GM18520 (cell line): ENCODE measurements around the gene ZNF804B.
A peak's percentile ranks its signal among the peaks of the same experiment; 100 is the strongest.

Source experiments
- ATAC-seq: cut with Tn5 transposase; IDR thresholded peaks from one replicate; pipeline ENCODE4 v1.9.1; 2021; ENCODE audit not compliant: unreplicated experiment

ZNF804B gene

DNA sequence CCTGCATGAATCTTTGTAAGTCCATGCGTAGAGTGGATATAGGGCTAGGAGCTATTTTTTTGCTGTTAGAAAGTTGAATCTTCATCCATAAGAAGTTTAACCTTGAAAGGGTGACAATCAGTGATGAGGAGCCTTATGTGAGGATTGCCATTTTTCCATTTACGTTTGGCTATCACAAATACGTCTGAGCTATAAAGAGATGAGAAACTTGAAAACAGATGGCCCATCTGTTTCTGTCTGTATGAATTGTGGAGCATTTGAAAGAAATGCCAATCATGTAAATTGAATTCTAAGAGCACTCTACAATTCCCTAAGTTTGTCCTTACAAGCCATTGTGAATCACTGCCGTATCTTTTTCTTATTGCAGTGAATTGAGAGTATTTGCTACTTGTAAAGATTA is 205.9 kb downstream of the ZNF804B start:
- no peak for ATAC-seq

DNA sequence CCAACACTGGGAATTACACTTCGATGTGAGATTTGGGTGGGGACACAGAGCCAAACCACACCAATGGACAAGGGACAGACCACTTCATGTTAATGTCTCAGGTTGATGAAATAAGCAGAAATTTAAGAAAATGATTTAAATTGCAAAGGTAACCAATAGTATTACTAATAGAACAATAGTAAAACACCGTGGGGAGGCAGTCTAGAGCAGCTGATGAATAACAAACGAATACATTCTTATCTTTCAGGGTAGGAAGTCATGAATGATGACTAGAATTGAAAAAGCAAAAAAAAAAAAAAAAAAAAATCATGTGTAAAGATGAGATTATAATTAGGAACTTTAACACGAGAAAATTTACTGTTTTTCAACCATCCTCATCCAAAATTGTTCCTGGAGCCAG is 207.9 kb downstream of the ZNF804B start:
- ATAC-seq = no peak

DNA sequence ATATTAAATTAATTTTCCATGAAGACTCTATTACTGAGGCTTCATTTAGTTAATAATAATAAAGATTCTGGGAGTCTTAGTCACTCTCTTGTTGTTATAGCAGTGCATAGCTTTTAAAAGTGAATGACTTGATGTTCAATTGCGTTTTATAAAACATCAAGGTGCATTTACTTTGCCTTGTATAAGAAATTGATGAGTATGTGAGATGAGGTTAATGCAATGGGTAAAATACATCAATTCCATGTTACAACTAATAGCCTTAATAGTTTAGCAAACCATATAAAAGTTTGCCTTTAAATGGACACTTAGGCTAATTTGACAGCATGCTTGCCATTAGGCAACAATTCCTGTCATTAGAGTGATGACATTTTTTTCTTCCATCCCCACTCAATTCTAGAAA is 209.7 kb downstream of the ZNF804B start:
- no peak for ATAC-seq

DNA sequence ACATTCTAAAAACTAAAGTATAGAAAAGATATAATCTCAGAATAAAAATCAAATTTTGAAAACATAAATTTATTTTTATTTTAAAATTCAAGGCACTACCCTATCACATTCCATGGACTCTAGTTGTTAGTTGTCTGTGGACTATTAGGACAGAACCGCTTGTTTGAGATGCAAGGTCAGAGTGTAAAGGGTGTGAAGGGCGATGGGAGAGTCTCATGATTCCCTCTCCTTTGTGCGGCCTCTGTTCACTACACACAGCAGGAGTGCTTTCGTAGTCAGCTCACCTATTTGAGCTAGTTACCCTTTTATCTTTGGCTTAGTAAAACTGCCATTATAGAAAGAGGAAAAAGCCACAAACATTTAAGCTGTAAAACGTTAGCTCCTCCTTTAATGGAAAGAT is 225.8 kb downstream of the ZNF804B start:
- ATAC-seq = no peak

DNA sequence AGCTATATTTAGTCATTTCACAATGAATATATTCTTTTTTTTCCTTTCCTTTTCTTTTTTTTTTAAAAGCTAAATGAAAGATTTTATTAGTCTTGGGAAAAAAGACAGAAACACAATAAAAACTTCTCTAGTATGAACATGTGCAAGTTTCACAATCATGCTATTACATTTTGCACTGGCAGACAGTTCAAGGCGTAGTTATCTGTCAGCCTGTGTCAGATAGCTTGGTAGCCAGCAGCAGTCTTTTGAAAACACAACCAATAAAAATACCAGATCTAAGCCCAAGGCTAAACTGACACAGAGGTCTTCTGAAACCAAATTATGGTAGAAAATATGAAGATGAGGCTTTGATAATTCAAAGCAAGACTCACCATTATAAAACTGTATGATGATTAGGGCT is 241.8 kb downstream of the ZNF804B start:
- ATAC-seq = no peak

DNA sequence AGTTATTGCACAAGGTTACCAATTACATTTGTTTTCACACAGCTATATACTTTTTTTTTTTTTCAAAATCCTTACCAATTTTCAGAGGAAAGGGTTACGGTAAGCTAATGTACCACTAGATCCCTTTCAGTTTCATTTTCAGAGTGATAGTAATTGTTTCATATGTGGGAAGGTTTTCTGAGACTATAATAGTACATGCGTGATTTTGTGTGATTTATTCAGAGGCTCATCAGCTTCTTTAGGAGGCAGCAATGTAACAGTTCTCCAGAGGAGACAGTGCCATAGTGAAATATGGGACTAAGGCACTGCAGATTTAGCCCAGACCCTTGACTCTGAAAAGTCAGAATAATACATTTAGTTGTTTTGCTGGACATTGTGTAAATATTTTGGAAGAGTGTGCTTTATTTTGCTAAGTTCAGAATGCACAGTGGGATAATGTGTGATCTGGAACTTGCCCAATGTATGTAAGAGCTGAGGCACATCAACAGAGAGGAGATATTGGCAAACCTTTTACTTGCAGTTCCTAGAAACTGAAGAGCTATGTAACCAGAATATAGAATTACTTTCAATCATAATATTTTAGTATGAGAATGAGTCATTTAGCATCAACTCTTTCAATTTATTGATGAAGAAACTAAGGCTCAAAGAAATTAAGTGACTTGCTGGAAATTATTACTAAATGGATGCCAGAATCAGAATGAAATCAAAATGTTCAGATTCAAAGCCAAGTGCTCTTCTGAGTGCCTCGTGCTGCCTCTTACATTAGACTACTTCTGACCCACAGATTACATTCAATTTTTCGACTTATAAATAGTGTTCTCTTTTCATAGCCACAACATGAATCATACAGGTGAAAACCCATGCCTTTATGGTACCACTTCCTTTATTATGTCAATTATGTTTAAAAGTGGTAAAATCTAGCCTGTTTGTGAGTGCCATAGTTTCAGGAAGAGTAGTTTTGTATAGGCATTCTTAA is 243.8 kb downstream of the ZNF804B start:
- peak; percentile 77 for ATAC-seq

DNA sequence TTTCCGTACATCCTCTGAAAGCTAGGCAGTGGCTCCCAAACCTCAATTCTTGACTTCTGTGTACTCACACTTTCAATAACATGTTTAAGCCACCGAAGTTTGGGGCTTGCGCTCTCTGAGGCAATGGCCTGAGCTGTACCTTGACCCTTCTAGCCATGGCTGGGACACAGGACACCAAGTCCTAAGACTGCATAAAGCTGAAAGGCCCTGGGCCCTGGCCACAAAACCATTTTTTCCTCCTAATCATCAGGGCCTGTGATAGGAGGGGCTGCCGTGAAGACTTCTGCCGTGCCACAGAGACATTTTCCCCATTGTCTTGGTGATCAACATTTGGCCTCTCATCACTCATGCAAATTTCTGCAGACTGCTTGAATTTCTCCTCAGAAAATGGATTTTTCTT is 252.5 kb downstream of the ZNF804B start:
- ATAC-seq = no peak

DNA sequence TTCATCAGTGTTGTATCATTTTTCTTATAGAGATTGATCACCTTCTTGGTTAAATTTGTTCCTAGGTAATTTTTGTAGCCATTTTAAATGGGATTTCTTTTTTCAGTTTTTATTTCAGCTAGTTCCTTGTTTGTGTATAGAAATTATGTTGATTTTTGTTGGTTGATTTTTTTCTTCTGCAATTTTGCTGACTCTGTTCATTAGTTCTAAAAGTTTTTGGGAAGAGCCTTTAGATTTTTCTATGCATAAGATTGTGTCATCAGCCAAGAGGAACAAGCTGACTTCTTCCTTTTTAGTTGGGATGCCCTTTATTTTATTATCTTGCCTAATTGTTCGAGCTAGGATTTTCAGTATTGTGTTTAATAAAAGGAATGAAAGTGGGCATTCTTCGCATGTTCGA is 258.2 kb downstream of the ZNF804B start:
- no peak for ATAC-seq

DNA sequence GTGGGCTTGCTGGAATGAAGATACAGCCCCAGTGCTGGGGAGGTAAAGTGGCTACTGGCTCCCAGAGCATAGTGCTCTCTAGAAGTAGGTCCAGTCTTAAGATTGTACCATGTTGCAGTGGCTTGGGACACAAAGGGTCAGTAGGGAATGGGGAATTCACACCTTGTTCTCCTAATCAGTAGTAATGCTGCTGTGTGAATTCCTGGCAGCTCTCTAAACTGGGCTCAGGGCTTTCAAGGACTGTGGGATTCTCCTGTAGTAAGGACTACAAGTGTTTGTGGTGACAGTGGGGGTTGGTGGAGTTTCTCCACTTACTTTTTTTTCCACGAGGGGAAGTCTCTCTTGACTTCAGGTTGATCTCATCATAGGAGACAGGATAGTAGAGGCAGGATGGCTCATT is 262.2 kb downstream of the ZNF804B start:
- no peak for ATAC-seq

DNA sequence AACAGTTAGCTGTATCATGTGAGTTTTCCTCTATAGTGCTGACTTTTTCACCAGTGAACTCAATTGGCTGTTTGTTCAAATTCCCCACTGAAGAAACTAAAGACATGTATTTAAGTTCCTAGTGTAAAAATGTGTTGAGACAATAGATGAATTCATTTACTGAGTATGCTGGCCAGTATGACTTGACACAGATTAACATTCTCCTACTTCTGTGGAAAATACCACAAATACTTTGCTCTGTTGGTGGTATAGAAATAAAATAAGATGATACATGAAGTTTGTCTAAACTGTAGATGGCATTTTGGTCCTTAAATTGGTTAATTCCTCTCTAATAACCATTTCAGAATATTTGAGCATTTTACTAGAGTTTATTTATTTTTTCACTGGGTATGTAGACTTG is 263.7 kb downstream of the ZNF804B start:
- no peak for ATAC-seq

DNA sequence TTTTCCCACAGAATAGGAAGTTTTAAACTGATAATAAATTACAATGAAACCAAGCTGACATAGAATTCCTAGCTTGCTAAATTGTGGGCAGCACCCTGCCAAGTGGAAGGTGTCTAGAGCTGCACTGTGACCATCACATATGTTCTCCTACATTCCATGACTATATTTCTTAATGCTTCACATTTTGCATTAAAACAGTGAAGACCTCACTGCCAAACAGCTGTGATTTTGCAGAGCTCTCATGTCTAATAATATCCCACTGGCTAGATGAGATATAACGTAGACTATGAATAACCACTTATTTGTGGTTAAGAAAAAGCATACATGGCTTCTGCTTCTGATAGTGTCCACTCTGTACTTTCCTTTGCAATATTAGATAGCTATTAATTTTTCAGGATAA is 264.4 kb downstream of the ZNF804B start:
- no peak for ATAC-seq

DNA sequence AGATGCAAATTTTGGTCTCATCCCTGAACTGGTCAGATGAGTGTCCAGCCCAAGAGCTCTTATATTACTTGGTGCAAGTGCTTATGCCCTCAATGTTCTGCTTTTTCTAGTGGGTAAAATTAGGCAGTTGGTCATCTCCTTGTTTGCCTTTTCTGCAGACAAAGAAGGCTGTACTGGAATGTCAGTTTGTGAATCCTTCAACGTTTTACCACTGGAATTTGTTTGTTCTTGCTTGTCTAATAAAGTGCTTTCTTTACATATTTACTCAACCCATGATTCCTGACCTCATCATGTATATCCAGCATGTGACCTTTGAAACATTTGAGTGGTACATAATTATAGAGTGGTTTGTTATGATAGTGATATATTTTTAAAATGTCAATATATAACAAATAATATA is 268.3 kb downstream of the ZNF804B start:
- no peak for ATAC-seq

DNA sequence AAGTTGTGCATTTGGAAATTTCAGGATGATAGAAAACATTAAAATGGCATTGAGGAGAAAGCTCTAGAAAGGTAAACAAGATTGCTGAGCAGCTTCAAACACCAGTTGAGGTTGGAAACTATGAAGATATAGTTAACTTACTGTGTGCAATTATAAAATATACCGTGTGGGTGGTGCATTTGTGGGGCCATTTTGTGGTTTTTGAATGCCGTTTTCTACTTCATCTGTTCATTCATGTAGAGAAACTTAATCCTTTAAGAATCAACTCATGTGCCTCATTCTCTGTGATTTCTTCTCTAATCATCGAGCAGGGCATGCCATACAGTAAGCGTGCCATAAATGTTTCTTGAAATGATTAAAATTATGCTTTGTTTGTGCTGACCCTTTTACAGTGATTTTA is 268.8 kb downstream of the ZNF804B start:
- ATAC-seq = no peak

DNA sequence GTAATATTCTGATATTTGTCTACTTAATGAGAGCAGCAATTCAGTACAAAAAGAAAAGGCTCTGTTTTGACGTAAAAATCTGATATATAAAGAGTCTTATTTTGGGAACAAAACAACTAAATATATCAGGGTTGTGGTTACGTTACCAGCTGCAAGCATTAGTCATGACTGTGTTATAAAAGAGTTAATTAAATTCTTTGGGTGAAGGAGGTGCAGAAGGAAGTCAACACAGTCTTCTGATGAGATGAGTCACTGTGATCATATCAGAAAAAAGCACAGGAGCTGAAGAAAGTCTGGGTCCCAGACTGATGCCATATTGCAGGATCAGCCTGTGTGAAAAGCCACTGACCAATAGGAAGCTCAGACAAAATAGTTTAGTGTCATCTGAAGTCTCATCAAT is 270.4 kb downstream of the ZNF804B start:
- ATAC-seq = no peak

DNA sequence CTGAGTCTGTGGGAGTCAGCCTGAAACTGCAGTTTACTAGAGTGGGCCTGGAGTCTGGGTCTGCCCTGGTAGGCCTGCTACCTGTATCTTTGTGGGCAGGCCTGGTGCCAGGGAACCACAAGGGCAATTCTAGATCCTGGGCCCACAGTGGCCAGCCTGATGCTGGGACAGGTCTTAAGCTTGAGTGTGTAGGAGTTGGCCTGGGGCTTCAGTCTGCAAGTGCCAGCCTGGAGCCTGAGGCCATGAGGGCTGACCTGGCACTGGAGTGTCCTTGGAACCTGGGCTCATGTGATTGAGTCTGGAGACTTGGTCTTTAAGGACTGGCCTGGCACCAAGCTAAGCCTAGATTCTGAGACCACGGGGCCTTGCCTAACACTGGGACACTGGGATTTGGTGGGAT is 281.7 kb downstream of the ZNF804B start:
- no peak for ATAC-seq

DNA sequence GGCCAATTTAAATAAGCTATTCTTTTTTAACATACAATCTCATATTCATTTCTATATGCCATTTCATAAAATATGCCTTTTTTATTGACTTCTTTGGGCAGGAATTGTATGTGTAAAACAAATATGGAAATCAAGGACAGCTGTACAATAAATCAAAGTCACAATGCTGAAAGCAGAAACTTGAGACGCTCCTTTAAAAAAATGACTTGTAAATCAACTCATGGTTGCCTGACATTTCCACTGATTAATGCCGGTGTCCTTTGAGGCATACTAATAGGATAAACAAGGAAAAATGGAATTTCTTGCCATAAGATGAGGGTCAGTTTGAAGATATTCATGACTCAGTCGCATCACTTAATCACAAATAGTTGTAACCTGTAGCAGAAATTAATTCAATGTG is 283.4 kb downstream of the ZNF804B start:
- ATAC-seq = no peak

DNA sequence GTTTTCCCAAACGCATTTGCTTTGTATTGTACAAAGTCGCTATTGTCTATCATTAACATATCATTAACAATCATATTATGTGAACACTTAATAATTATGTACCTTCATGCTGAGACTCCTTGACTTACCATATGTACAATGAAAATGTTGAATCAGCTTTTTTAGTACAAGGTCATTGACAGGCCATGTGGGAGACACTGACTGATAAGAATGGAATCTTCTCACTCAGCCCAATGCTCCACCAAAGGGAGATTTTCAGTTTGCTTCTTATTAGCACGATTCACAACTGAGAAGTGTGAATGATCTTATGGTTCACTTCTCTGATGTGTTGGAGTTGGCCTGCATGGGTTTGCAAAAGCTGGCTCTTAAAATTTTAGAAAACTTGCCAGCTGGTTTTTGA is 289.5 kb downstream of the ZNF804B start:
- no peak for ATAC-seq

DNA sequence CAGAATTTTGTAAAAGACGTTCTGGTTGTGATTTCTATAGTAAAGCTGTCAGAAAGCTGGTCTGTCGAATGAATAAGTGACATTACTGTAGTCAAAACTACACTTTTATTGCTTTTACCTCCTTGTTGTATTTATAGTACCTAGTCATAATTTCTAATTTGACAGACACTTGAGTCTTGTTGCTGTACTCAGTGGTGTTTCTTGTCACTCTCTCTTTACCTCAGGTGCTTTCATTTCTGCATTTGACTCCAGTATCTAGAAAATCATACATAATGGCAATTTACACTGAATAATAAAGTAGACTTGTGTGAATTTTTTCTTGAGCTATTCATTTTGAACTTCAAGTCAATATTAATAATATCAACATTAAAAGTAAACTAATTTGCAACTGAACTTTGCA is 293.6 kb downstream of the ZNF804B start:
- no peak for ATAC-seq

DNA sequence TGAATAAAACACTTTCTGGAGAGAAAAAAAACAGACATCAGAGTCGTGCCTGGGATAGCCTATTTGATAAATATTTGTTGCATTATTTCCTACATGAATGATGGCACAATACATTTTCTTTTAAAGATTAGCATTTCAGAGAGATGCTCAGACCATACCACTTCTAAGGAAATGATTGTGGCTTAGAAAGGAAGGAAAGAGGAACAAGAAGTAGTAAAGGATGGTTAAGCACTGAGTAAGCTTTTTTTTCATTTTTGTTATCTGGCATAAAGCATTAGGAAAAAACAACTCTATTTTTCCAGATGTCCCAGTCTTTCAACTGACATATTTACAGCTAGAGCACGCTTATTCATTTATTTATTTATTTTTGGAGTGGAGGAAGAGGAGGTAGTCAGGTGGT is 294.9 kb downstream of the ZNF804B start:
- no peak for ATAC-seq

DNA sequence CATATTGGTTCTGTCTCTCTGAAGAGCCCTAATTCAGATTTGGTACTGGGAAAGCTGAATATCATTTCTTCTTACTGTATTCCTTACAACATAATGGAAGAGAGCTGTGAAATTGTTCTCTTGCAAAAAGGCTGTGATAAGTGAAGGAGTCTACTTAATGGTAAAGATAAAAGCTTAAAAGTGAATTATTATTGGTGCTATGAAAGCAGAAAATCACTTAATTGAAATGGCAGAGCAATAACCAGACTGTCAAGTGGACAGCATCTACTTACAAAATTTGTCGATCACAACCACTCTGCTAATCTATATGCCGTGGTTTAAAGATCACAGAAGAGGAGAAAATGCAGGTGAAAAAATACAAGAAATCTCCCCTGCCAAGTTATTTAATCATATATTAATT is 300.7 kb downstream of the ZNF804B start:
- no peak for ATAC-seq

DNA sequence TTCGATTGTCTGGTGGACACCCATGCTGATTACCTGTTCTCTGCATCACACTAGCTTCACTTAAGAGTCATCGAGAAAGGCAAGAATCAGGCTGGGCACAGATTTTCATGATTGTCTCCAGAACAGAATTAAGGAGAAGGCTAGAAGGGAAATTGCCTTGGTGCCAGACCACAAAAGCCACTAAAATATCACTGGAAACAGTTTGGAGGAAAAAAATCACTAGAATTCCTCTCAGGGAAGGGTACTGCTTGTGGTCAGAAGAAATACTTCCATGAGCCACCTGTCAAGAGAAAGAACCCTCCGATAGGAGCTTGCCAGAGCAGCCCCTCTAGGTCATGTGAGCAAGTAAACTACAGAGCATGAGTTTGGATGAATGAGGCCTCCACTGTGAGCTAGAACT is 305.3 kb downstream of the ZNF804B start:
- ATAC-seq = no peak

DNA sequence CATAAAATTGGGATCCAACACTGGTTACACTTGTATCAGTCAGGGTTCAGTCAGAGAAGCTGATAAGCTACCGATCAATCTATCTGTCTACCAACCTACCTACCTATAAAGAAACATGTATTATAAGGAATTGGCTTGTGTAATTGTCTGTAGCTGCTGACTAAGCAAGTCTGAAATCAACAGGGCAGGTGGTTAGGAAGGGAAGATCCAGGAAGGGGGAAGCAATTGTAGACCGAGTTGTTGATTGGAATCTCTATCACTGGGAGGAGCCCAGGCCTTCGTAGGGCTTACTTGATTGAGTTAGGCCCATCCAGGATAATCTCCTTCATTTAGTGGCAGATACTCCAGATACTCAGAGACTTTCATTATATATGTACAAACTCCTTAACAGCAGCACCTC is 307.5 kb downstream of the ZNF804B start:
- ATAC-seq = no peak

DNA sequence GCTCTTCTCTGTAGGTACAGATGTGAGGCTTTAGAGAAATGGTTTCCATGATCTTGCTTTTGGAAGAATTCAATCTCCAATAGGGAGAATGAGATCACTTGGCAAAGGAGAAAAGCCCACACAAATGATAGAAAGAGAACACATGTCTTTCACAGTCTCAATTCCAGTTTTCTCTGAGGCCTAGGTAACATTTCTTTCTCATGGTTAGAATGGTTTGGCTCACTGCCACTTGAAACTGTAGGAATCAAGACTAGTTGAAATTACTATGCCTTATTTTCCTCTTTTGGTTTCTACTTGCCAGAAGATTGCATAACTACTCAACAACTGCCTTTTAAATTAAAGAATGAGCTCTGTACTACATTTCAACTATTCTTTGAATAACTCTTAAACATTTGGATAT is 312.6 kb downstream of the ZNF804B start:
- no peak for ATAC-seq
